ENCODE measurements around the gene SEC14L6. TPM values are rescaled to one million over a fixed set of nuclear protein-coding genes. Genes with fewer than 3 reads are reported as not detected.

Gene SEC14L6
- total and polyA plus RNA-seq, 9 of the 15 experiments (the other 6 are each of a cell fraction or from before 2014, with no cell fraction given), result 0.29 to 6.1 (median 1.9) TPM

DNA sequence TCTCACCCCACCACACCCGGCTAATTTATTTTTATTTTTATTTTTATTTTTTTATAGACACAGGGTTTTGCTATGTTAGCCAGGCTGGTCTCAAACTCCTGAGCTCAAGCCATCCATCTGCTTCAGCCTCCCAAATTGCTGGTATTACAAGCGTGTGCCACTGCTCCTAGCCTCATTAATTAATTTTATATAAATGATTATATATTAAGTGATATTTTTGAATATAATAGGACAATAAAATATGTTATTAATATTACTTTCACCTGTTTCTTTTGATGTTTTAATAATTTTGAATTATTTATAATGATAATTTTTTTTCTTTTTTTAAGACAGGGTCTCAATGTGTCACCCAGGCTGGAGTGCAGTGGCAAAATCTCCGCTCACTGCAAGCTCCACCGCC lies 38.9 kb downstream of the SEC14L6 start:
- 88% methylated on average over 4 of the region's 4 CpGs for WGBS (ENCODE audit: insufficient coverage, low coverage, missing lambda C conversion rate)
- Histone ChIP-seq H2AFZ (ENCODE audit: low read depth, low read length) (peak overlapping the region; percentile 95; the same call in 1 of the 2 replicates), H3K4me2 (ENCODE audit: insufficient read depth, low read length) (no peak overlapping the region), H3K27ac (ENCODE audit: extremely low read depth, low read depth, low read length) (no peak overlapping the region), H3K79me2 (ENCODE audit: control insufficient read depth, insufficient read depth, low read length) (no peaks in the 10 kb centered on the region), H3K9ac (ENCODE audit: insufficient read depth in 1 of 2, low read depth in 2 of 2, low read length in 2 of 2) (no peak overlapping the region), H3K36me3 (ENCODE audit: control insufficient read depth, insufficient read depth, low read length) (no peaks in the 10 kb centered on the region), H3K9me3 (replicated peaks; ENCODE audit: control insufficient read depth, insufficient read depth, low read depth, low read length) (no peaks in the 10 kb centered on the region), H3K9me1 (ENCODE audit: control insufficient read depth, insufficient read depth, low read length) (no peaks in the 10 kb centered on the region), H3K4me3 (no peak overlapping the region), H3K4me1 (replicated peaks in 1 of 2; ENCODE audit: control insufficient read depth in 2 of 2, insufficient read depth in 2 of 2, low read length in 2 of 2) (peaks cover 12 to 25% of the 10 kb centered on the region in 2 experiments; a peak in 4 of 5 replicates), H4K20me1 (replicated peaks; ENCODE audit: control insufficient read depth, insufficient read depth, low read length) (no peaks in the 10 kb centered on the region), H3K27me3 (ENCODE audit: control insufficient read depth in 2 of 2, insufficient read depth in 2 of 2, low read length in 2 of 2) (no peaks in the 10 kb centered on the region)
- in situ Hi-C loops (cut with MboI), result no loop called here
- ChIA-PET CTCF (ENCODE audit: low intra/inter-chr PET ratio) (no interaction called here), POLR2A (interaction anchor here (0.6 to 1.5 kb wide), 3 partner anchors 9 to 244 kb away, joined by 3 read pairs; no protein-coding TSS in a partner anchor)
- intact Hi-C loops (cut with micrococcal nuclease), result no loop called here
- DNase-seq (ENCODE audit: extremely low read depth in 1 of 4, low spot score in 3 of 4) (no peak), FAIRE-seq (no peak), ATAC-seq (no peak)
- TF ChIP-seq NFRKB (IDR thresholded peaks at IDR 0.05; ENCODE audit: low read depth) (no peak), BCLAF1 (IDR thresholded peaks at IDR 0.05; ENCODE audit: borderline replicate concordance in 1 of 2, control insufficient read depth in 1 of 2, low read depth in 2 of 2, low read length in 1 of 2) (no peak)
- TF ChIP-seq, protein P1, sequence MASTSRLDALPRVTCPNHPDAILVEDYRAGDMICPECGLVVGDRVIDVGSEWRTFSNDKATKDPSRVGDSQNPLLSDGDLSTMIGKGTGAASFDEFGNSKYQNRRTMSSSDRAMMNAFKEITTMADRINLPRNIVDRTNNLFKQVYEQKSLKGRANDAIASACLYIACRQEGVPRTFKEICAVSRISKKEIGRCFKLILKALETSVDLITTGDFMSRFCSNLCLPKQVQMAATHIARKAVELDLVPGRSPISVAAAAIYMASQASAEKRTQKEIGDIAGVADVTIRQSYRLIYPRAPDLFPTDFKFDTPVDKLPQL (IDR thresholded peaks at IDR 0.05; ENCODE audit: extremely low read depth, insufficient read length), result no peak
- BruUV-seq (replicated peaks), result no TSS peak
